GM18907 (cell line): ENCODE results near the gene DHH.
"Not testable (repeated sequence)": the region's sequence is repeated elsewhere in the genome, so short reads cannot be mapped to it uniquely, and the experiment has no call there.

ENCODE experiments used
- ATAC-seq: cut with Tn5 transposase; IDR thresholded peaks from one replicate; pipeline ENCODE4 v1.9.1; 2021; ENCODE audit warnings: mild to moderate bottlenecking, moderate library complexity; ENCODE audit not compliant: unreplicated experiment

The DHH gene

GRCh38 chr12:49094160-49094974 is at the start of gene DHH:
Gene DHH, minus strand, starts transcription at chr12:49094801. Its CDS starts 289 bp downstream, at chr12:49094512.
- no peak for ATAC-seq

DNA sequence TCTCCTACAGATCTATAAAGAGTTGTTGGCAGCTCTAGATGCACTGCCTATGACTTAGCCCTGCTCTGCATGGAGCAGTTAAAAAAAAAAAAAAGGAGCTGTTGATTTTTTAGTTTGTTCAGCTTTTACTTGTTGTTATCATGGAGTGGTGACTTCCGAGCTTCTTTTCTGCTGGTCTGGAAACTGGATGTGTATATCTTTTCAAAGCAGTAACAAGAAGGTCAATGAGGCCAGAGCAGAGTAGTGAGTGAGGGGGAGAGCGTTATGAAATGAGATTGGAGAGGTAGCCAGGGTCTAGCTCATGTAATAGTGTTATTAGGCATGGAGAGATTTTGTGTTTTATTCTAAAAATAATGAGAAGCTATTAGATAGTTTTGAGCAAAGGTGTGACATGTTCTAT is 49.8 kb upstream of the DHH start:
- ATAC-seq: no peak

DNA sequence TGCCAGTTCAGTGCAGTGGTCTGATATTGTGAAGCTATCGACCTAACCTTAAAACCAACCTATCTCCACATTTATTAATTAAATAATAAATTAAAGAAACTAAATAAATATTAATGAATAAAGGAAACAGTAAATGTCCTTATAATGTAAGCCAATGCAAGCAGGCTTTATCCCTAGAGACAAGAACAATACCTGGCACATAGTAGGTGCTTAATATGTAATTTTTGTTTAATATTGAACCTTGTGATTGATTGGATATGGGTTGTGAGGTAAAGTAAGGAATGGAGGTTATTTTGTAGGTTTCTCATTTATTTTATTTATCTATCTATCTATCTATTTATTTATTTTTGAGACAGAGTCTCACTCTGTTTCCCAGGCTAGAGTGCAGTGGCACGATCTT is 44.4 kb upstream of the DHH start:
- ATAC-seq: no peak

- no peak for ATAC-seq
Measured at GRCh38 chr12:49138587-49138986, 44.0 kb upstream of the DHH start.

- no peak for ATAC-seq
Measured at GRCh38 chr12:49137476-49137875, 42.9 kb upstream of the DHH start.

DNA sequence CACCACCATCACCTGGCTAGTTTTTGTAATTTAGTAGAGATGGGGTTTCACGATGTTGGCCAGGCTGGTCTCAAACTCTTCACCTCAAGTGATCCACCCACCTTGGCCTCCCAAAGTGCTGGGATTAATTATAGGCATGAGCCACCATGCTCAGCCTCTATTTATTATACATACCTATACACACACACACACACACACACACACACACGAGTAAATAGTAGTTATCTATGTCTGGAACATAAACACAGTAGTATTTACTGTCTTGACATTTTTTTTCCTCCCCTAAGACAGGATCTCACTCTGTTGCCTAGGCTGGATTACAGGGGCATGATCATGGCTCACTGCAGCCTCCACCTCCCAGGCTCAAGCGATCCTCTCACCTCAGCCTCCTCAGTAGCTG is 42.4 kb upstream of the DHH start:
- not testable (repeated sequence) for ATAC-seq

- ATAC-seq: no peak
Measured at GRCh38 chr12:49133590-49133989, 39.0 kb upstream of the DHH start.

DNA sequence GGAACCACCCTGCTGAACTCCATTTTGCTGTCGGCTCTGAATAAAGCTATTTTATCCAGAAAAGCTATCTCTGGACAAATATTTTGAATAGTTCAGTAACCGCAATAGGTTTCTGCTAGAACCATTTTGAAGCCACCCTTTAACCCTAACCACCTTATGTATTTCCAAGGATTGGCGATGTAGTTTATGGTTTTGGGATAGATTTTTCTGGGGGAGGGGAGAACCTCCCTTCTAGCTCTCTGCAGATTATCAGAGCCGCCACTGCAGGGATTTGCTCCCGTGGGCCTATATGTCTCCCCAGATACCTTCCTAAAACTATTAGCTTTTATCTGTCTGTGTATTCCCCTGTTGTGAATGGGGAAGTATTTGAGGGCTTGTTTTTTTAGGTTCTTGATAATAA is 38.4 kb upstream of the DHH start:
- no peak for ATAC-seq

DNA sequence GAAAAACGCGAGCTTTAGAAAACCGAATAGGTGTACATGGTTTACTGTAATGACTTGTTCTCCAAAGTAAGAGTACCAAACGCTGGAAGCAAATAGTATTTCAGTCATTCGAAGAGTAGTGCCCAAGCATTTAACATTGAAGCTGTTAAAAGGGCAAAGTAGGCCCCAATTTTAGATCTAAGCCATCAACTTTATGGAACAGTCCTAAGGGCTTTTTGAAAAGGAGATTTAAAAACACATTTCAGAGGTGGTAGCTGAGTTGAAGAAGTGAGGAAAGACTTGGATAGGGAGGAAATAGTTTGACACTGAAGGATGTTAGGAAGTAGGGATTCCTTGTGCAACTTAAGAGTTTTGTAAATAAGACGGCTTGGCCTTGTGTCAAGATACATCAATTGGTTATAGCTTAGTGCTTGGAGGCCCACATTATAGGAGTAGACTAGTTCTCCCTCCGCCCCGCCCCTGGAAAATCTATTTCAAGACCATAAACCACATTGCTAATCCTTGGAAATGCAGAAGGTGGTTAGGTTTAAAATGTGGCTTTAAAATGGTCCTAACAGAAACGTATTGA is 37.4 kb upstream of the DHH start:
- ATAC-seq: no peak

DNA sequence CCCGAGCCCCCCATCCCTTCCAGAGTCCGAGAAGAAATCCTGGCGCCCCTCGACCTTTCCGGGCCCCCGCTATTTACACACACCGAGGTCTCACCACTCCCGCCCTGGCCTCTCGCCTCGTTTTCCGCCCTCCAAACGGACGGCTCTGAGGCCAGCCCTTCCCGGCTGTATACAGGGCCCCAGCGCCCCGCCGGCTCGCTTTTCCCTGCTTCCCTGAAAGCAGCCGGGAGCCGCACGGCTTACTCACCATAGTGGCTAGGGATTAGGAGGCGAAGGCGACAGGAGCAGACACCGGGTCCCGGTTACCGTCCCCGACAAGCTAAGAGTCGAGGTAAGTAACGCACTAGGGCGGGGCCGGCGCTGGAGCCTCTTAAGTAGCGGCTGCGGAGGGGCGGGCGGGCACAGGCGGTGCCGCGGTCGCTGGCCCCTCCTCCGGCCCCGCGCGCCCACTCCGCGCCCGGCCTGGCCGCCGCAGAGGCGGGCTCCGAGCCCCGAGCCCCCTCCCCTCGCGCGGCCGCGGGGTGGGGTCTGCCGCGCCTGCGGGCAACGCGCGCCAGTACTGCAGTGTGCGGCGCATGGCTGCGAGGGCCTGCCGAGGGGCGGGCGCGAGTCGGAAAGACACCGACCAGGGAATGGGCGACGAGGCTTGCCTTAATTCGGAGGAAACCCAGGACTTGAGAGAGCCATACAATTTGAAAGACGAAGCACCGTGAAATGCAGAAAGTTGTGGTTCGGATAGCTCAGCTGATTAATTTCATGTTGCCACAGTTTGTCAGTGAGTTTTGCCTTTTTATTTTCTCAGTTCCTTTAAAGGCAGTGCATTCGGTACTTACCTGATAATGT is 36.7 kb upstream of the DHH start, which contains the start of gene TUBA1B:
Gene TUBA1B, minus strand, starts transcription at position 345 of the 843 bp plus-strand sequence. Its CDS starts 95 bp downstream, at position 250.
- peak; percentile 73 for ATAC-seq

DNA sequence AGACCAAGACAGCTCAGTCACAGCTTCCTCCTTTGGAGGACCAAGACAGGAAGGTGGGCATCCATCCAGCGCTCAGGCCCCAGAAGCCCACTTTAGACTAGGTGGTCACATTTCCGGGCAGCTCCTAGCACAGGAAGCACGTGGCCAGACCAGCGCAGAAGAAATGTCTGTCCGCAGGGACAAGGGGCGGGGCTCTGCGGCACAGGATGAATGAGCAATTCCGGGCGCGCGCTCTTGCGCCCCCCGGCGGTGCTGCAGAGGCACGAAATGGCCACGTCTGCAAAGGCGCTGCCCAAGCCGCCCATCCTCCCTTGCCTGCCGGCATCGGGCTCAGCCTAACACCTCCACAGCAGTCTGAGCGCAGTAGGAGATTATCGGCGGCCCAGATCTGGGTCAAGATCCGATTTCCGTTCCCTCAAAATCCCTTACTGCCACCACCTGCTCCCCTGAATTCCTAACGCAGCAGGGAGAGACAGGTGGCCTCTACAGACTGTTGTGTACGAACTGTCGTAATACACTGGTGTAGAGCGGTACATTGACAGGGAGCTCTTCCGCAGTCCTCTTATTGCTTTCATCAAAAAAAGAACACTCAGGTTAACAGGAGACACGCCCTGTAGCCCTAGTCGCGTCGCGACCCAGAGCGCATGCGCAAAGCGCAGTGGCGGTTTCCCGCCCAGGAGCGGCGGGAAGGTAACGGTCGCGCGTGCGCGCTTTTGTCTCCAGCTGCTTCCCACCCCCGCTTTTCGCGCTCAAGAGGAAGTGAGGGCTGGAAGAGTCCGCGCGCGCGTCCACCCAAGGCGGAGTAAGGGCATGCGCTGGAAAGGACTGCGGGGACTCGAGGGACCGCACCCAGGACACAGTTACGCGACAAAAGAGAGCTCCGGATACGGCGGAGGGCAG is 35.8 kb upstream of the DHH start:
- ATAC-seq: peak; percentile 62

GRCh38 chr12:49129332-49130150 is 34.9 kb upstream of the DHH start:
- no peak for ATAC-seq

DNA sequence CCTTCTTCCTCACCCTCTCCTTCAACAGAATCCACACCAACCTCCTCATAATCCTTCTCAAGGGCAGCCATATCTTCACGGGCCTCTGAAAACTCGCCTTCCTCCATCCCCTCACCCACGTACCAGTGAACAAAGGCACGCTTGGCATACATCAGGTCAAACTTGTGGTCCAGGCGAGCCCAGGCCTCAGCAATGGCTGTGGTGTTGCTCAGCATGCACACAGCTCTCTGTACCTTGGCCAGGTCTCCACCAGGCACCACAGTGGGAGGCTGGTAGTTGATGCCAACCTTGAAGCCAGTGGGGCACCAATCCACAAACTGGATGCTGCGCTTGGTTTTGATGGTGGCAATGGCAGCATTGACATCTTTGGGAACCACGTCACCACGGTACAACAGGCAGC is 33.4 kb upstream of the DHH start:
- not testable (repeated sequence) for ATAC-seq

DNA sequence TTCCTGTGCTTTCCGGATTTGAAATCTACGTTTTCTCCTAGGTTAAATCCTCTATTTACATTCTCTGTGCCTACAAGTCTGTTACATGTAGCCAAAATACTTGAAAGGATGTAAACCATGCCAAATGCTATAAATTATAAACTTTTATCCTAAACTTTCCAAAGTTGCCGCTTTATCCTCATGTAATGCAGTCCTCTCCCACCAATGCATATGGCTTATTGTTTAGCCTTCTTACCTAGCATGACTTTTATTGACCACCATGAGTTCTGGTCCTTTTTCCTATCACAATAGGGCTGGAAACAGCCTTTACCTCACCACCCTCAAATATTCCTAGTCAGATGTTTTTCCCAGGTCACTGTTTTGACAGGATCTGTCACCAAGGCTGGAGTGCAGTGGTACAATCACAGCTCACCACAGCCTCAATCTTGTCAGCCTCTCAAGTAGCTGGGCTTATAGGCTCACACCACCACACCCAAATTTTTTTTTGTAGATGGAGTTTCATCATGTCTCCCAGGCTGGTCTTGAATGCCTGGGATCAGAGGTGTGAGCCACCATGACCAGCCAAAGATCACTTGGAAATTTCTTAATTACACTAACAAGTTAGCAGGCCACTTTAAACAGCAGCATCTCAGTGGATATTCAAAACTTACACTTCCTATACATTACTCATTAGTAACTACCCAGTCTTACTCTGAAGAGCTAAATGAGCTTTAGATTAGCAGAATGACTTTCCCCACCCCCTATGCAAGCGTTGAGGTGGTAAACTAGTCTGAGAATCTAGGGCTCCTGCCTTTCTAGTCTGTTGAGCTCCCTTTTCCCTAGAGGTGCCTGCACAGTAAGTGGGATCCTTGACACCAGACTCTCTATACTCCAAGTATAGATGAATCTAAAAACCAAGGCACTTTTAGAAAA is 32.5 kb upstream of the DHH start:
- ATAC-seq: no peak

- ATAC-seq: no peak
Measured at GRCh38 chr12:49121047-49121696, 26.6 kb upstream of the DHH start.

- ATAC-seq: no peak
Measured at GRCh38 chr12:49111206-49111605, 16.6 kb upstream of the DHH start.

DNA sequence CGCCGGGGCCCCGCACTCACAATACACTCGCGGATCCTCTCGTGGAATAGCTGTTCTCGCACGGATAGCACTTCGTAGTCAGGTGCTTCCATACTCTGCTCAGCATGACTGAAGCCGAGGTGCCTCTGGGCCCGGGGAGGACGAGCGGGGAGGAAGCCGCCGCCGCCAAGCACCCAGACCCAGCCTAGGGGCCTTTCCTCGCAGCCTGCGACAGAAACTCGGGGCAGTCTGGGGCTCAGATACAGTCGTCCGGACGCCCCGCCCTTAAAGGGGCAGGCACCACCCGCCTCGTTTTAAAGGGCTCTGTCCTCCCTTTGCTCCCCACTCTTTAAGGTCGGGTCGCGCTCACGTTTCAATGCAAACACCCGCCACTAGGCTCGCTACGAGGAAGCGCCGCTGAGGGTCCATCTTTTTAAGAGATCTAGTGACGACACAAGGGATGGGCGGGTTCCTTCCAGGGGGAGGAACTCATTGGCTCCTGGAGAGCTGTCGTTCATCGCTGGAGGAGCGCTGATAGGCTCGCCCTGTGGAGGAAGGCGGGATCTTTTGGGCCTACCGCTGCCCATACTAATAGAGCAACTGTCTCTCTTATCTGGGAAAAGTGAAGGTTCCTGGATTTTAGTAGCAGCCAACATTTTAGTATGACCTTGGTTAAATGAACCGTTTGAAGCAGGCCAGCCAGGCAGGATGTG is 16.0 kb upstream of the DHH start, which contains the start of gene LMBR1L:
Gene LMBR1L, minus strand, starts transcription at position 384 of the 692 bp plus-strand sequence. Its CDS starts 292 bp downstream, at position 92.
- ATAC-seq: peak; percentile 98
